Measurements from ENCODE around the gene RRP9.

DNA sequence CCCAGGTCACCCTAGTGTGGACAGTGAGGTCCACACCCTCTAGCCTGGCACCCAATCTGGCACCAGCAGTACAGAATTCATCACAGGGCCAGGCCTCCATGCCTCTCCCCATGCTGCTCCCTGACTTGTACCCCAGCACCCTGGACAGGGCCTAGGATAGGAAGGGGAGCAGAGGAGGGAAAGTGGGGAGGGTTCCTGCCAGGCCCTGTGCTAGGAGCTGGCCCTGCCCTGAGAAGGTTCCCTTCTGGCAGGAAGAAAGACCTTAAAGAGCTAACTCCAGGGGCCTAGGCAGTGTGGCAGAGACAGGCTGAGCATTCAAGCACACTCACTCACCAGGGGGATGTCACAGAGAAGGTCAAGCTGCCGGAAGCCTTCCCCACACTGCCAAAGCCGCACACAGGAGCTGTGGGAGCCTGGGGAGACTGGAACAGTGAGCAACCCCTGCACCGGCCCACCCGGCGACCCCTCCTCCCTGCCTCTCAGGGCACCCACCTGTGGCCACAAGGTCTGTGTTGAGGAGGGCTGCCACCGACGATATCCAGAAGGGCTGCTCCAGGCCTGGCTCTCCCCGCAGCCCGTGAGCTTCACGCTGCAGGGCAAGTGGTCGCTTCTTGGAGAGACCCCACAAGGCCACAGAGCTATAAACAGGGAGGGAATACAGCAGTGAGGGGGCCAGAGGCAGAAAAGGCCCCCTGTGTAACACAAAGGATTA, 7.4 kb downstream of the RRP9 start:
- TF ChIP-seq POLR2AphosphoS5 (IDR thresholded peaks at IDR 0.05; ENCODE audit: low read depth, low read length) (no peak), POLR2A (IDR thresholded peaks at IDR 0.05; ENCODE audit: low read depth, low read length) (no peak), POU2F2 (IDR thresholded peaks at IDR 0.05; ENCODE audit: low read depth, low read length) (no peak)
